K562 (cell line): ENCODE measurements around the gene USP11. TPM values are rescaled to one million over a fixed set of nuclear protein-coding genes. Genes with fewer than 3 reads are reported as not detected.

ENCODE experiments used
- HNRNPL ChIP-seq: fragments of 200-400 bp; formaldehyde crosslinking; IDR thresholded peaks from 2 replicates; pipeline ENCODE4 v1.6.1; 2017; ENCODE audit warnings: low read depth, mild to moderate bottlenecking, low read length
- MAFF ChIP-seq: IDR thresholded peaks from 2 replicates; pipeline ENCODE4 v1.6.1; 2012; ENCODE audit warnings: low read length, improper control_type of control experiment
- MIER1 ChIP-seq: fragments of 450-650 bp; IDR thresholded peaks from 2 replicates; pipeline ENCODE4 v1.6.1; 2016; ENCODE audit warnings: antibody characterized with exemption, mild to moderate bottlenecking, low read depth
- NCOA2 ChIP-seq, 2 experiments: fragments of 450-650 bp; IDR thresholded peaks; 2 replicates each; pipeline ENCODE4 v1.6.1; 2018; ENCODE audit warnings: mild to moderate bottlenecking in 2 of 2, moderate library complexity in 1 of 2; ENCODE audit not compliant: partially characterized antibody in 2 of 2
- SAFB ChIP-seq: fragments of 200-400 bp; formaldehyde crosslinking; IDR thresholded peaks from 2 replicates; pipeline ENCODE4 v1.6.1; 2017; ENCODE audit warnings: low read depth, low read length, borderline replicate concordance
- ZNF41 ChIP-seq: fragments of 250-450 bp; sonication (Bioruptor Pico); conservative IDR thresholded peaks from 2 replicates; pipeline ENCODE4 v1.4.0; 2020; ENCODE audit warnings: mild to moderate bottlenecking
- polyA plus RNA-seq, 8 experiments: library from polyadenylated mRNA; depleted of rRNA in 4 of 8; stranded (reverse) in 5 of 8; unstranded in 3 of 8; fragments of >200 nt; fragmentation: Nextera tagmentation in 2 of 8; fragmentation: Illumina TruSeq in 1 of 8; extraction: Ambion mirVana in 2 of 8; extraction: Trizol in 1 of 8; gene quantifications; 2 replicates each; pipeline versions ENCODE4 v1.2.1 to v1.2.3, GENCODE V29; 2011 to 2014; ENCODE audit warnings: inconsistent platforms in 1 of 8, missing spikeins in 1 of 8
- total RNA-seq, 7 experiments: library from RNA; depleted of rRNA in 6 of 7; stranded (reverse); fragments of >200 nt in 6 of 7; fragmentation: Illumina TruSeq in 2 of 7; extraction: Trizol in 2 of 7; gene quantifications; 2 replicates each; pipeline versions ENCODE4 v1.2.1 to v1.2.3, GENCODE V29; 2011 to 2021; ENCODE audit warnings: low replicate concordance in 1 of 7
- TF ChIP-seq, protein P1 (sequence below): fragments of 200-600 bp; sonication (generic); IDR thresholded peaks from one replicate; pipeline ENCODE4 v1.6.1; 2012; ENCODE audit warnings: mild to moderate bottlenecking, low read depth, low read length, inconsistent platforms
- TF ChIP-seq, protein P2 (sequence below): sonication (generic); formaldehyde crosslinking; IDR thresholded peaks from 2 replicates; pipeline ENCODE4 v1.8.1; 2023; ENCODE audit warnings: mild to moderate bottlenecking, missing genetic modification reagents
- TF ChIP-seq, protein P3 (sequence below): fragments of 250-450 bp; sonication (Bioruptor Pico); IDR thresholded peaks from 2 replicates; pipeline ENCODE4 v1.4.0; 2020; ENCODE audit warnings: mild to moderate bottlenecking, moderate library complexity, borderline replicate concordance
- TF ChIP-seq, protein P4 (sequence below): fragments of 450-650 bp; IDR thresholded peaks from 2 replicates; pipeline ENCODE4 v1.6.1; 2018; ENCODE audit warnings: mild to moderate bottlenecking, low read depth; ENCODE audit not compliant: partially characterized antibody

The USP11 gene
- total and polyA plus RNA-seq, 9 of the 15 experiments (the other 6 are each of a cell fraction or from before 2014, with no cell fraction given) = 2.5 to 29.0 (median 11.7) TPM

DNA sequence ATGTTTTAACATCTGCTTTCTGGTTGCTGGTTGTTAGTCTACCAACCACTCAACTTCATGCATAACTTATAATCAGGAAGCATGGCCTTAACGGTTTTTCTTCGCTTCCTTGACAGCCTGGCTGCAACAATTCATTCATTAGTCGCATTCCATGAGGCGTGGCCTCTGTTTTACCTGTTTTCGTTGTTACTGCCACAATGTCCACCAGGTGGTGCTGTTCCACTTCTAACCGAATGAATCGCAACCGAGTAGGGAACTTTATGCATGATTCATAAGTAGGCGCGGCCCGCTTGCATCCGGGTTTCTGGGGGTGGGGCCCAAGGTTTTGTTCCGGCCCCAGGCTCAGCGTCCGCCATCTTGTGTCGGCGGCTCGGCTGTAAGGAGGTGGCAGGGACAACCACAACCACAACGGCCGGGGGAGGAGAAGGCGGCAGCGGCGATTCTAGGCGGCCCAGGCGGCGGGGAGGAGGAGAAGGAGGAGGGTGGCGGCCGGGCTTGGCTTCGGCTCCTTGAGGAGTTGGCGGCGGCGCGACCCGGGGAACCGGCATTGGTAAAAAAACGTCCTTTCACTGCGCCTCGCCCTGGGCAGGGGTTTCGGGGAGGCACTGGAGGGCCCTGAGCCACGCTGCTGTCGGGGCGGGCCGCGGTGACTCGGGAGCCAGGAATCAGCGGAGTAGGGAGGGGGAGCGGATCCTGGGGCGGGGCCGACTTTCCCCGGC lies 39.2 kb upstream of the USP11 start, which contains the start of gene UBA1 (continued):
- TF ChIP-seq, protein P1, sequence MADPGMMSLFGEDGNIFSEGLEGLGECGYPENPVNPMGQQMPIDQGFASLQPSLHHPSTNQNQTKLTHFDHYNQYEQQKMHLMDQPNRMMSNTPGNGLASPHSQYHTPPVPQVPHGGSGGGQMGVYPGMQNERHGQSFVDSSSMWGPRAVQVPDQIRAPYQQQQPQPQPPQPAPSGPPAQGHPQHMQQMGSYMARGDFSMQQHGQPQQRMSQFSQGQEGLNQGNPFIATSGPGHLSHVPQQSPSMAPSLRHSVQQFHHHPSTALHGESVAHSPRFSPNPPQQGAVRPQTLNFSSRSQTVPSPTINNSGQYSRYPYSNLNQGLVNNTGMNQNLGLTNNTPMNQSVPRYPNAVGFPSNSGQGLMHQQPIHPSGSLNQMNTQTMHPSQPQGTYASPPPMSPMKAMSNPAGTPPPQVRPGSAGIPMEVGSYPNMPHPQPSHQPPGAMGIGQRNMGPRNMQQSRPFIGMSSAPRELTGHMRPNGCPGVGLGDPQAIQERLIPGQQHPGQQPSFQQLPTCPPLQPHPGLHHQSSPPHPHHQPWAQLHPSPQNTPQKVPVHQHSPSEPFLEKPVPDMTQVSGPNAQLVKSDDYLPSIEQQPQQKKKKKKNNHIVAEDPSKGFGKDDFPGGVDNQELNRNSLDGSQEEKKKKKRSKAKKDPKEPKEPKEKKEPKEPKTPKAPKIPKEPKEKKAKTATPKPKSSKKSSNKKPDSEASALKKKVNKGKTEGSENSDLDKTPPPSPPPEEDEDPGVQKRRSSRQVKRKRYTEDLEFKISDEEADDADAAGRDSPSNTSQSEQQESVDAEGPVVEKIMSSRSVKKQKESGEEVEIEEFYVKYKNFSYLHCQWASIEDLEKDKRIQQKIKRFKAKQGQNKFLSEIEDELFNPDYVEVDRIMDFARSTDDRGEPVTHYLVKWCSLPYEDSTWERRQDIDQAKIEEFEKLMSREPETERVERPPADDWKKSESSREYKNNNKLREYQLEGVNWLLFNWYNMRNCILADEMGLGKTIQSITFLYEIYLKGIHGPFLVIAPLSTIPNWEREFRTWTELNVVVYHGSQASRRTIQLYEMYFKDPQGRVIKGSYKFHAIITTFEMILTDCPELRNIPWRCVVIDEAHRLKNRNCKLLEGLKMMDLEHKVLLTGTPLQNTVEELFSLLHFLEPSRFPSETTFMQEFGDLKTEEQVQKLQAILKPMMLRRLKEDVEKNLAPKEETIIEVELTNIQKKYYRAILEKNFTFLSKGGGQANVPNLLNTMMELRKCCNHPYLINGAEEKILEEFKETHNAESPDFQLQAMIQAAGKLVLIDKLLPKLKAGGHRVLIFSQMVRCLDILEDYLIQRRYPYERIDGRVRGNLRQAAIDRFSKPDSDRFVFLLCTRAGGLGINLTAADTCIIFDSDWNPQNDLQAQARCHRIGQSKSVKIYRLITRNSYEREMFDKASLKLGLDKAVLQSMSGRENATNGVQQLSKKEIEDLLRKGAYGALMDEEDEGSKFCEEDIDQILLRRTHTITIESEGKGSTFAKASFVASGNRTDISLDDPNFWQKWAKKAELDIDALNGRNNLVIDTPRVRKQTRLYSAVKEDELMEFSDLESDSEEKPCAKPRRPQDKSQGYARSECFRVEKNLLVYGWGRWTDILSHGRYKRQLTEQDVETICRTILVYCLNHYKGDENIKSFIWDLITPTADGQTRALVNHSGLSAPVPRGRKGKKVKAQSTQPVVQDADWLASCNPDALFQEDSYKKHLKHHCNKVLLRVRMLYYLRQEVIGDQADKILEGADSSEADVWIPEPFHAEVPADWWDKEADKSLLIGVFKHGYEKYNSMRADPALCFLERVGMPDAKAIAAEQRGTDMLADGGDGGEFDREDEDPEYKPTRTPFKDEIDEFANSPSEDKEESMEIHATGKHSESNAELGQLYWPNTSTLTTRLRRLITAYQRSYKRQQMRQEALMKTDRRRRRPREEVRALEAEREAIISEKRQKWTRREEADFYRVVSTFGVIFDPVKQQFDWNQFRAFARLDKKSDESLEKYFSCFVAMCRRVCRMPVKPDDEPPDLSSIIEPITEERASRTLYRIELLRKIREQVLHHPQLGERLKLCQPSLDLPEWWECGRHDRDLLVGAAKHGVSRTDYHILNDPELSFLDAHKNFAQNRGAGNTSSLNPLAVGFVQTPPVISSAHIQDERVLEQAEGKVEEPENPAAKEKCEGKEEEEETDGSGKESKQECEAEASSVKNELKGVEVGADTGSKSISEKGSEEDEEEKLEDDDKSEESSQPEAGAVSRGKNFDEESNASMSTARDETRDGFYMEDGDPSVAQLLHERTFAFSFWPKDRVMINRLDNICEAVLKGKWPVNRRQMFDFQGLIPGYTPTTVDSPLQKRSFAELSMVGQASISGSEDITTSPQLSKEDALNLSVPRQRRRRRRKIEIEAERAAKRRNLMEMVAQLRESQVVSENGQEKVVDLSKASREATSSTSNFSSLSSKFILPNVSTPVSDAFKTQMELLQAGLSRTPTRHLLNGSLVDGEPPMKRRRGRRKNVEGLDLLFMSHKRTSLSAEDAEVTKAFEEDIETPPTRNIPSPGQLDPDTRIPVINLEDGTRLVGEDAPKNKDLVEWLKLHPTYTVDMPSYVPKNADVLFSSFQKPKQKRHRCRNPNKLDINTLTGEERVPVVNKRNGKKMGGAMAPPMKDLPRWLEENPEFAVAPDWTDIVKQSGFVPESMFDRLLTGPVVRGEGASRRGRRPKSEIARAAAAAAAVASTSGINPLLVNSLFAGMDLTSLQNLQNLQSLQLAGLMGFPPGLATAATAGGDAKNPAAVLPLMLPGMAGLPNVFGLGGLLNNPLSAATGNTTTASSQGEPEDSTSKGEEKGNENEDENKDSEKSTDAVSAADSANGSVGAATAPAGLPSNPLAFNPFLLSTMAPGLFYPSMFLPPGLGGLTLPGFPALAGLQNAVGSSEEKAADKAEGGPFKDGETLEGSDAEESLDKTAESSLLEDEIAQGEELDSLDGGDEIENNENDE = no peak
- TF ChIP-seq MIER1 = no peak
- TF ChIP-seq ZNF41 (CRISPR knock-in tag) = no peak
- TF ChIP-seq, protein P2, sequence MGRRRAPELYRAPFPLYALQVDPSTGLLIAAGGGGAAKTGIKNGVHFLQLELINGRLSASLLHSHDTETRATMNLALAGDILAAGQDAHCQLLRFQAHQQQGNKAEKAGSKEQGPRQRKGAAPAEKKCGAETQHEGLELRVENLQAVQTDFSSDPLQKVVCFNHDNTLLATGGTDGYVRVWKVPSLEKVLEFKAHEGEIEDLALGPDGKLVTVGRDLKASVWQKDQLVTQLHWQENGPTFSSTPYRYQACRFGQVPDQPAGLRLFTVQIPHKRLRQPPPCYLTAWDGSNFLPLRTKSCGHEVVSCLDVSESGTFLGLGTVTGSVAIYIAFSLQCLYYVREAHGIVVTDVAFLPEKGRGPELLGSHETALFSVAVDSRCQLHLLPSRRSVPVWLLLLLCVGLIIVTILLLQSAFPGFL (CRISPR knock-in tag) = no peak
- no peak for TF ChIP-seq MAFF
- TF ChIP-seq NCOA2 (IDR thresholded peaks at IDR 0.05; ENCODE audit: partially characterized antibody in 2 of 2) = no peak
- no peak for TF ChIP-seq HNRNPL
- TF ChIP-seq, protein P3, sequence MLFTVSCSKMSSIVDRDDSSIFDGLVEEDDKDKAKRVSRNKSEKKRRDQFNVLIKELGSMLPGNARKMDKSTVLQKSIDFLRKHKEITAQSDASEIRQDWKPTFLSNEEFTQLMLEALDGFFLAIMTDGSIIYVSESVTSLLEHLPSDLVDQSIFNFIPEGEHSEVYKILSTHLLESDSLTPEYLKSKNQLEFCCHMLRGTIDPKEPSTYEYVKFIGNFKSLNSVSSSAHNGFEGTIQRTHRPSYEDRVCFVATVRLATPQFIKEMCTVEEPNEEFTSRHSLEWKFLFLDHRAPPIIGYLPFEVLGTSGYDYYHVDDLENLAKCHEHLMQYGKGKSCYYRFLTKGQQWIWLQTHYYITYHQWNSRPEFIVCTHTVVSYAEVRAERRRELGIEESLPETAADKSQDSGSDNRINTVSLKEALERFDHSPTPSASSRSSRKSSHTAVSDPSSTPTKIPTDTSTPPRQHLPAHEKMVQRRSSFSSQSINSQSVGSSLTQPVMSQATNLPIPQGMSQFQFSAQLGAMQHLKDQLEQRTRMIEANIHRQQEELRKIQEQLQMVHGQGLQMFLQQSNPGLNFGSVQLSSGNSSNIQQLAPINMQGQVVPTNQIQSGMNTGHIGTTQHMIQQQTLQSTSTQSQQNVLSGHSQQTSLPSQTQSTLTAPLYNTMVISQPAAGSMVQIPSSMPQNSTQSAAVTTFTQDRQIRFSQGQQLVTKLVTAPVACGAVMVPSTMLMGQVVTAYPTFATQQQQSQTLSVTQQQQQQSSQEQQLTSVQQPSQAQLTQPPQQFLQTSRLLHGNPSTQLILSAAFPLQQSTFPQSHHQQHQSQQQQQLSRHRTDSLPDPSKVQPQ (CRISPR knock-in tag) = no peak
- TF ChIP-seq, protein P4, sequence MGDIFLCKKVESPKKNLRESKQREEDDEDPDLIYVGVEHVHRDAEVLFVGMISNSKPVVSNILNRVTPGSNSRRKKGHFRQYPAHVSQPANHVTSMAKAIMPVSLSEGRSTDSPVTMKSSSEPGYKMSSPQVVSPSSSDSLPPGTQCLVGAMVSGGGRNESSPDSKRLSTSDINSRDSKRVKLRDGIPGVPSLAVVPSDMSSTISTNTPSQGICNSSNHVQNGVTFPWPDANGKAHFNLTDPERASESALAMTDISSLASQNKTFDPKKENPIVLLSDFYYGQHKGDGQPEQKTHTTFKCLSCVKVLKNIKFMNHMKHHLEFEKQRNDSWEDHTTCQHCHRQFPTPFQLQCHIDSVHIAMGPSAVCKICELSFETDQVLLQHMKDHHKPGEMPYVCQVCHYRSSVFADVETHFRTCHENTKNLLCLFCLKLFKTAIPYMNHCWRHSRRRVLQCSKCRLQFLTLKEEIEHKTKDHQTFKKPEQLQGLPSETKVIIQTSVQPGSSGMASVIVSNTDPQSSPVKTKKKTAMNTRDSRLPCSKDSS = no peak
- no peak for TF ChIP-seq SAFB
